CD4-positive, alpha-beta T cell (primary cell): ENCODE results near the gene LLCFC1. TPM values are rescaled to one million over a fixed set of nuclear protein-coding genes. Genes with fewer than 3 reads are reported as not detected.

Source experiments
- ATAC-seq: fragments of 200-7000 bp; cut with Tn5 transposase; one replicate; pipeline ENCODE4 v1.10.0; 2022; ENCODE audit warnings: mild to moderate bottlenecking; ENCODE audit not compliant: poor library complexity
- CTCF ChIA-PET: fragments of 350-600 bp; sonication (Branson Sonifier 250); formaldehyde crosslinking; loops from one replicate; lab custom pipeline; 2021; ENCODE audit warnings: antibody characterized with exemption, inconsistent platforms; lab: Charles Lee
- POLR2A ChIA-PET: fragments of 350-600 bp; sonication (Branson Sonifier 250); formaldehyde crosslinking; loops from one replicate; lab custom pipeline; 2021; ENCODE audit warnings: antibody characterized with exemption, inconsistent platforms; lab: Charles Lee
- DNase-seq, 14 experiments: peaks; one replicate each; pipeline ENCODE4 v3.0.0-alpha.2; 2013 to 2020; ENCODE audit warnings: mixed read lengths in 2 of 14
- H3K27ac ChIP-seq, 2 donors: one replicate each; pipeline versions ENCODE4 v1.5.1 to v1.7.0; 2013; ENCODE audit warnings: low read length in 2 of 2, low read depth in 1 of 2, mild to moderate bottlenecking in 1 of 2
- H3K27me3 ChIP-seq, 2 experiments: 1 replicate in 1 of 2; 2 replicates in 1 of 2; pipeline versions ENCODE4 v1.6.1 to v1.7.0; 2013; ENCODE audit warnings: low read length in 2 of 2, control low read depth in 1 of 2, mild to moderate bottlenecking in 1 of 2, moderate library complexity in 1 of 2; ENCODE audit not compliant: insufficient read depth in 2 of 2, control insufficient read depth in 1 of 2
- H3K36me3 ChIP-seq: one replicate; pipeline ENCODE4 v1.6.1; 2013; ENCODE audit warnings: low read length, control low read depth; ENCODE audit not compliant: insufficient read depth
- H3K4me1 ChIP-seq: one replicate; pipeline ENCODE4 v1.6.1; 2013; ENCODE audit warnings: low read length, control low read depth; ENCODE audit not compliant: insufficient read depth
- H3K4me3 ChIP-seq: one replicate; pipeline ENCODE4 v1.5.1; 2013; ENCODE audit warnings: mild to moderate bottlenecking, low read length, moderate library complexity
- H3K9me3 ChIP-seq, 2 experiments: 1 replicate in 1 of 2; 2 replicates in 1 of 2; pipeline versions ENCODE4 v1.6.1 to v1.7.0; 2013; ENCODE audit warnings: low read length in 2 of 2, mild to moderate bottlenecking in 2 of 2, control low read depth in 1 of 2, moderate library complexity in 1 of 2; ENCODE audit not compliant: control insufficient read depth in 1 of 2, insufficient read depth in 1 of 2
- H3K27ac Mint-ChIP-seq: one replicate; pipeline ENCODE4 v1.8.0; 2020; ENCODE audit warnings: mixed read lengths
- H3K27me3 Mint-ChIP-seq: one replicate; pipeline ENCODE4 v1.8.0; 2021; ENCODE audit warnings: mixed read lengths
- H3K36me3 Mint-ChIP-seq: one replicate; pipeline ENCODE4 v1.8.0; 2021; ENCODE audit warnings: low read depth, mixed read lengths
- H3K4me1 Mint-ChIP-seq: one replicate; pipeline ENCODE4 v1.8.0; 2021; ENCODE audit warnings: low read depth, mixed read lengths
- H3K4me3 Mint-ChIP-seq: one replicate; pipeline ENCODE4 v1.8.0; 2020; ENCODE audit warnings: mild to moderate bottlenecking, mixed read lengths
- H3K9me3 Mint-ChIP-seq: one replicate; pipeline ENCODE4 v1.8.0; 2020; ENCODE audit warnings: mixed read lengths
- intact Hi-C, 2 experiments: fragments of 100-400 bp; cut with DNase I in 1 of 2; cut with micrococcal nuclease in 1 of 2; formaldehyde crosslinking; loops; one replicate each; pipeline versions ENCODE4 v1.15.1 to v1.9.0; 2023 to 2025; cut with DNase I, micrococcal nuclease
- total RNA-seq, 174 experiments: library from RNA in 2 of 174; stranded (reverse) in 2 of 174; gene quantifications; one replicate each; pipeline ENCODE4 v1.2.3 and lab custom pipeline; 2021 to 2026
- TF ChIP-seq, protein P1 (sequence below): fragments of 200-600 bp; IDR thresholded peaks from one replicate; pipeline ENCODE4 v1.8.0; 2022; ENCODE audit warnings: antibody characterized with exemption, mild to moderate bottlenecking

LLCFC1 gene
- total RNA-seq, 2 experiments from 2014 or later, result not detected

DNA sequence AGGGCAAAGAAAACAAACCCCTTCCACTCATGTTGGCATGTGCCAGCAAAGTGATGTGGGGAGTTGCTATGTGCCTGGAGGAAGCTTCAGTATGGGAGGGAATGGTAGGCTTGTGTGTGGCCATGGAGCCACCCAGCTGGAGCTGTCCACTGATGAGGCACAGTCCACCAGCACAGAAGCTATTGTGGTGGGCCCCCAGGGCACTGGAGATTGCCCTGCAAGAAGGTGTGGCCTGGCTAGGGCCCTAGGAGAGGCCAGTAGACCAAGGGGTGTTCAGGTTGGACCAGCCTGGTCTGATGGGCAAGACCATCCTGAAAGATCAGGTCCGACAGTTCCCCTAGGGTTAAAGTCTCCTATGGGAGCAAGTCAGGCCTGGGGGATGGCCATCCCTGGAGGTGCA is 45.0 kb downstream of the LLCFC1 start:
- intact Hi-C loops, result no loop called here
- Histone ChIP-seq H3K27me3 (no peaks in the 10 kb centered on the region), H3K27ac (no peak overlapping the region), H3K9me3 (peaks cover 0 to 3% of the 10 kb centered on the region in 2 experiments), H3K4me1 (no peaks in the 10 kb centered on the region), H3K4me3 (no peak overlapping the region), H3K36me3 (no peaks in the 10 kb centered on the region)
- ATAC-seq (no peak), DNase-seq (no peak)
- TF ChIP-seq, protein P1, sequence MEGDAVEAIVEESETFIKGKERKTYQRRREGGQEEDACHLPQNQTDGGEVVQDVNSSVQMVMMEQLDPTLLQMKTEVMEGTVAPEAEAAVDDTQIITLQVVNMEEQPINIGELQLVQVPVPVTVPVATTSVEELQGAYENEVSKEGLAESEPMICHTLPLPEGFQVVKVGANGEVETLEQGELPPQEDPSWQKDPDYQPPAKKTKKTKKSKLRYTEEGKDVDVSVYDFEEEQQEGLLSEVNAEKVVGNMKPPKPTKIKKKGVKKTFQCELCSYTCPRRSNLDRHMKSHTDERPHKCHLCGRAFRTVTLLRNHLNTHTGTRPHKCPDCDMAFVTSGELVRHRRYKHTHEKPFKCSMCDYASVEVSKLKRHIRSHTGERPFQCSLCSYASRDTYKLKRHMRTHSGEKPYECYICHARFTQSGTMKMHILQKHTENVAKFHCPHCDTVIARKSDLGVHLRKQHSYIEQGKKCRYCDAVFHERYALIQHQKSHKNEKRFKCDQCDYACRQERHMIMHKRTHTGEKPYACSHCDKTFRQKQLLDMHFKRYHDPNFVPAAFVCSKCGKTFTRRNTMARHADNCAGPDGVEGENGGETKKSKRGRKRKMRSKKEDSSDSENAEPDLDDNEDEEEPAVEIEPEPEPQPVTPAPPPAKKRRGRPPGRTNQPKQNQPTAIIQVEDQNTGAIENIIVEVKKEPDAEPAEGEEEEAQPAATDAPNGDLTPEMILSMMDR, result no peak
- Mint-ChIP-seq H3K4me1 (no peaks in the 10 kb centered on the region), H3K9me3 (peaks cover 3% of the 10 kb centered on the region), H3K4me3 (no peak overlapping the region), H3K36me3 (no peaks in the 10 kb centered on the region), H3K27ac (no peak overlapping the region), H3K27me3 (peaks cover 7% of the 10 kb centered on the region)
- ChIA-PET CTCF (no interaction called here), POLR2A (no interaction called here)

Other genes with a start within 250 kb of the LLCFC1 start
- gene PRSS1, start 190.0 kb upstream of the LLCFC1 start, total RNA-seq, result not detected
- gene PRSS2, start 168.5 kb upstream of the LLCFC1 start, total RNA-seq, result not detected
- gene EPHB6, start 84.4 kb upstream of the LLCFC1 start, total RNA-seq, result 10 to 100 TPM; 50.7 to 55.8 TPM
- not detected for gene TRPV6, start 53.7 kb upstream of the LLCFC1 start, total RNA-seq
- gene TRPV5, start 5.7 kb upstream of the LLCFC1 start, total RNA-seq, result not detected
- under 1 TPM in 1 of 2 experiments, not detected in 1; 0.19 TPM for gene KEL, start 22.9 kb downstream of the LLCFC1 start, total RNA-seq
- not detected for gene OR9A2, start 87.6 kb downstream of the LLCFC1 start, total RNA-seq
- not detected for gene OR6V1, start 112.9 kb downstream of the LLCFC1 start, total RNA-seq
- gene PIP, start 192.6 kb downstream of the LLCFC1 start, total RNA-seq, result not detected
- gene TAS2R39, start 243.9 kb downstream of the LLCFC1 start, total RNA-seq, result not detected